CD4-positive, alpha-beta T cell treated with Interleukin-4 for 1 hour (primary cell): ENCODE data around the gene RNU6-9.
"Not testable (repeated sequence)": the region's sequence is repeated elsewhere in the genome, so short reads cannot be mapped to it uniquely, and the experiment has no call there.

Experiments
- DNase-seq, 2 donors: peaks; one replicate each; pipeline ENCODE4 v3.0.0-alpha.2; 2020 to 2022

Gene RNU6-9

DNA sequence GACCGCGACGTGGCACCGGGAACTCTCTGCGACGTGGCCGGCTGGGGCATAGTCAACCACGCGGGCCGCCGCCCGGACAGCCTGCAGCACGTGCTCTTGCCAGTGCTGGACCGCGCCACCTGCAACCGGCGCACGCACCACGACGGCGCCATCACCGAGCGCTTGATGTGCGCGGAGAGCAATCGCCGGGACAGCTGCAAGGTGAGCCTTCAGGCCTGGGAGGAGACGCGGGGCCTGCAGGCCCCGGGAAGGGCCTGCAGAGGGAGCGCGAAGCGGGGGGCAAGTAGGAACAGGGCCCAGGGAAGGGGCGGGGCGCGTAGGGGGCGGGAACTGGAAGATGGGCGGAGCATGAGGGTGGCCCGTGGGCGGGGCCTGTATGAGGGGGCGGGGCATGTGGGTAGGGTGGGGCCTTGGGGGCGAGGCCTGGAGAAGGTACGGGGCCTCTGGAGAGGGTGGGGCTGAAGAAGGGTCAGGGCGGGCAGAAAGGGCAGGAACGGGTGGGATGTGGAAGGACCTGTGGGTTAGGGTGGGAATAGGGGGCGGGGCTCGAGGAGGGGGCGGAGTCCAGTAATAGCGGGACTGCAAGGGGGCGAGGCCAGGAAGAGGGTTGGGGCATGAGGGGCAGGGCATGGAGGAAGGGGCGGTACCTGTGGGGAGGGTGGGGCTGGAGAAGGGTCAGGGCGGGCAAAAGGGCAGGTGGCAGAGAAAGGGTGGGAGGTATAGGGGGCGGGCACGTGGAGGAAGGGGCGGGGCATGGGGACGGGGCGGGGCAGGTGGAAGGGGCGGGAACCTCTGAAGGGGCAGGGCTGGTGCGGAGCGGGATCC, 31.3 kb upstream of the RNU6-9 start:
- DNase-seq = peak; percentile 69 to 78

DNA sequence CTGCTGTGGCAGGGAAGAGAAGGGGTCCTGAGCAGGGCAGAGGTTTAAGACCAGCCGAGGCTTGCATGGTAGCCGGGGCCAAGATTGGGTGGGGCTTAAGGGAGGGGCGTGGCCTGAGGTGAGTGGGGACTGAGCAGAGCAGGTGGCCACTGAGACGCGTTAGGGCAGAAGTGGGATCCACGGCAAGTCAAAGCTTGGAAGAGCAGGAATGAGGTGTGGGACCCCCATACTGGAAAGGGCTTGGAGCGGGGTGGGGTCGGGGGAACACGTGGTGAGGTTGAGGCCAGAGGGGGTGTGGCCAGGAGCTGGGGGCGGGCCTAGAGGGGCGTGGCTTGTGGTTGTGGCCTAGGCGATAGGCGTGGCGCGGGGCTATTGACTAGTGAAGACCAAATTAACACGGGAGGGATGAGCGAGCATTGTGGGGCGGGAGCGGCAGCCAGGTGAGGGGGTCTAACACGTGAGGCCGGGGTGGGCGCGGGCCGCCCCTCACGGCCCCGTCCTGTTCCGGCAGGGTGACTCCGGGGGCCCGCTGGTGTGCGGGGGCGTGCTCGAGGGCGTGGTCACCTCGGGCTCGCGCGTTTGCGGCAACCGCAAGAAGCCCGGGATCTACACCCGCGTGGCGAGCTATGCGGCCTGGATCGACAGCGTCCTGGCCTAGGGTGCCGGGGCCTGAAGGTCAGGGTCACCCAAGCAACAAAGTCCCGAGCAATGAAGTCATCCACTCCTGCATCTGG, 30.5 kb upstream of the RNU6-9 start:
- peak; percentile 84 to 85 for DNase-seq

DNA sequence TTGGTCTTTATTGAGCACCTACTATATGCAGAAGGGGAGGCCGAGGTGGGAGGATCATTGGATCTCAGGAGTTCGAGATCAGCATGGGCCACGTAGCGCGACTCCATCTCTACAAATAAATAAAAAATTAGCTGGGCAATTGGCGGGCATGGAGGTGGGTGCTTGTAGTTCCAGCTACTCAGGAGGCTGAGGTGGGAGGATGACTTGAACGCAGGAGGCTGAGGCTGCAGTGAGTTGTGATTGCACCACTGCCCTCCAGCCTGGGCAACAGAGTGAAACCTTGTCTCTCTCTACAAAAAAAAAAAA, 30.0 kb upstream of the RNU6-9 start:
- no peak for DNase-seq

DNA sequence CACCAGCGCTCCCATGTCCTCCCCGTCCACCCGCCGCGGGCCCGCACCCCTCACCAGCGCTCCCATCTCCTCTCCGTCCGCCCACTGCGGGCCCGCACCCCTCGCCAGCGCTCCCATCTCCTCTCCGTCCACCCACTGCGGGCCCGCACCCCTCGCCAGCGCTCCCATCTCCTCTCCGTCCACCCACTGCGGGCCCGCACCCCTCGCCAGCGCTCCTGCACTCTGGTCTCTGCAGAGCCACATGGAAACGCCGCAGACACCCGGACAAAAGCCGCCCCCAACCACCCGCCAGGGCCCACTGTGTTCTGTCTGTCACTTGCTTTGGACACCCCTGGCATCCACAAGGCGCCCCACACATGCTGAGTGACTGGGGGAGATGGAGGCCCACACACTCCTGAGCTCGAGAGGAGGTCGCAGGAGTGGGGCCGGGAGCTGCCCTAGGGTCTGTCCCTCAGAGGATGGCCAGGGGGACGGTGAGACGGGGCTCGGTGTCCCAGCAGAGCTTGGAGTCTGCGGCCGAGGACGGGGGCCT, 26.4 kb upstream of the RNU6-9 start:
- DNase-seq = no peak

DNA sequence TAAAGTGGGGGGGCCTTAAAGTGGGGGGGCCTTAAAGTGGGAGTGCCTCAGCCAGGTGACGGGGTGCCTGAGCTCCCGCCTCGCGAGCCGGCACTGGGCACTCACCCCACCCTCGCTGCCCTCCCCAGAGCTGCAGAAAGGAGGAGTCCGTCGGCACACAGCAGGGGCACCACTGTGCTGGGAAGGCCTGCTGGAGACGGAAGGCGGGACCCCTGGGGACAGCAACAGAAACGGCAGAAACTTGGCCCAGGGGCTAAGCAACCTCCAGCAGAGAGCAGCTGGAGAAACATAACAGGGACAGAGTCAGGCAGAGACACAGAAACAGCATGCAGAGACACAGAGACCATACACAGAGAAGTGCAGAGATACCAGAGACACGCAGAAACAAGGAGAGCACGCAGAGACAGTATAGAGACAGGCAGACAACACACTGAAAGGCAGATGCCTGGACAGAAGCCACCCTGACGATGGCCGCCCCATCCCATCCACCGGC, 25.9 kb upstream of the RNU6-9 start:
- DNase-seq = no peak

DNA sequence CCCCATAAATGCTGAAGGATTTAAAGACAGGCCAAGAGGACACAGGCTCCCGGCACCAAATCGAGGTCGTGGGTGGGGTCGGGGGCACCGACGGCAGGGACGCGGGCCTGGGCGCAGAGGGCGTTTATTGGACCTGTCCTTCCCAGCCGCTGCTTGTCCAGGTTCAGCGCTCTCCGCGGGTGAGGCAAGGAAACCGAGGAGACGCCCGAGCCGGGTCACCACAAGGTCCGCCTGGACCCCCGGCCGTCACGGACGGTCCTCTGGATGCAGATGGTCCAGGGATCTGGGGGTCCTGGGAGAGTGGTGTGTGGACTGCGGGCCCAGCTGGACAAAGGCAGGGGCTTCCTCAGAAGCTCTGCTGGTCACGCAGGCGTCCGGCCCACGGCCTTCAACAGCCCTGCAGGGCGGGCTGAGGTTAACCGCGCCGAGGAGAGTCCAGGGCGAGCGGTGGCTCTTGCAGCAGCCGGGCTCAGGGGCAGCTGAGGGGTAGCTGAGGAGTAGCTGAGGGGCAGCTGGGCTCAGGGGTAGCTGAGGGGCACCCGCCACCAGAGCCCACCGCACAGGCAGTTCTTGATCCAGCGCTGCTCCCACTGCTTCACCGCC, 25.3 kb upstream of the RNU6-9 start:
- no peak for DNase-seq

DNA sequence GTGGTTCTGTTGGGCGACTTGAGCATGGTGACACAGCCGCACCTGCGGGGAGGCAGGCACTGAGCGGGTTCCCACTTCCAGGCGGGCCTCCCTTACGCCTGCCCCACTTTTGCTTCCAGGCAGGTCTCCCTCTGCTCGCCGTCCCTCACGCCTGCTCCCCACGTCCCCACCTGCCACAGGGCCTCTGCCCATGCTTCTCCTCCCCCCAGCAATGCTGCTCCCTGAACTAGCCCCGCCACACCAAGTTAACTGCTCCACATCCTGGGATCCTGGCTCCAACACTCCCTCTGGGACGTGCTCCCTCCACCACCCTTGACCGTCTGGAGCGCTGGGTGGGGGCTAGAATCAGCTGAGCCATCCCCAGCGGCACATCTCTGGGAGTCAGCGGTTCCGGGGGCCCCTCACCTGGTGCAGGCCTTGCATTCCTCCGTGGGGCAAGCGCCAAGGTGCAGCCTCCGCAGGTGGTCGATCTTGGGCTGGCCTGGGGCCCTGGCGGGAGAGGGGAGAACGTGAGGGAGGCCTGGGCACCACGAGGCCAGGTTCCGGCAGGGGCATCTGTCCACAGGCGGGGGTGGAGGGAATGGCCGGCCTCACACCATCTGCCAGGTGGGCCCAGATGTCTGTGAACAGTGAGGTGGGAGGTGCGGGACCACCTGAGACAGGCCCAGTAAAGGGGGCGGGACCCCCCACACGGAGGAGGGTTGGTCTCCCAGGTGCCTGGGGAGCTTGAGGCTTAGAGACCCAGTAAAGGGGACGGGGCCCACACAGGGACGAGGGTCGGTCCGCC, 24.6 kb upstream of the RNU6-9 start:
- no peak for DNase-seq

DNA sequence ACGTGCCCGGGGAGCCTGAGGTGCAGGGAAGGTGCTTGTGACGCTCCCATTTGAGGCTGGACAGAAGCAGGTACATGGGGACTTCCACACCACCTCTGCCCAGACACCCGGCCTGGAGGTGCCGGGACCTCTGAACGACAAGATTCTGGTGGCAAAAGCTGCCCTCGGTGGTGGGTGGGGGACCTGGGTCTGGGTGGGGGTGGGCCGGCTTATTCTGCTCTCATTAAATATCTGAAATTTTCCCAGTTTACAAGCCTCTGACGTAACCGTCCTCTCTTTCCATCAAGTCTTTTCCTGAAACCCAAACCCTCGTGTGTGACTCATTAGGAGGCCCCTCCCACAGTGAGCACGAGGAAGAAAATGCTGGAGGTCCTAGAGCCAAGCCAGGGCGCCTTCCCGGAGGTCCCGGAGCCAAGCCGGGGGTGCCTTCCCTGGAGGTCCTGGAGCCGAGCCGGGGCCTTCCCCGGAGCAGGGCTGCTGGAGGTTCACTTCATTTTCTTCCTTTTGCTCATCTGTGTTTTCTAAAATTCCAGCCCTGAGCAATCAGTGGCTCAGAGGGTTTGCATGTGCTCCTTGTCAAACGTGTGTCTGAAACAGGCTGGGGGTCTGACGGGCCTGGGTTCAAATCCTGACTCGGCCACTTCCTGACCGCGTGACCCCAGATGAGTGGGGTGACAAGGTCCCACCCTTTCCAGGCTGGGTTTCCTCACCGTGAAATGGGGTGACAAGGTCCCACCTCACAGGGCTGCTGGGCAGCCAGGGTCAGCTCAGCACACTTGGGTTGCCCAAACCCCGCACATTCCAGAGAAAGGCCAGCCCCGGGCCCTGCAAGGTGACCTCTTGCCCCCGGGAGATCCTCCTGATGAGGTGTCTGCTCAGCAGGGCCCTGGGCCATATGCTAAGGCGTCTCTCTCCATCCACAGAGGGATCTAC, 23.8 kb upstream of the RNU6-9 start:
- no peak for DNase-seq

DNA sequence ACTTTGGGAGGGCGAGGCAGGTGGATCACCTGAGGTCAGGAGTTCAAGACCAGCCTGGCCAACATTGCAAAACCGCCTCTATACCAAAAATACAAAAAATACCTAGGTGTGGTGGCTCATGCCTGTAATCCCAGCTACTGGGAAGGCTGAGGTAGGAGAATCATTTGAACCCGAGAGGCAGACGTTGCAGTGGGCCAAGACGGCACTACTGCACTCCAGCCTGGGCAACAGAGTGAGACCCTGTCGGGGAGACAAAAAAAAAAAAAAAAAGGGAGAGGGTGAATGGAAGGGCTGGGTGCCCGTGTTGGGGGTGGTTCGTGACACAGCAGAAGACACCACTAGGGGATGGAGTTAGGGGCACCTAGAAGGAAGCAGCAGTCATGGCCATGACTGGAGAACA, 23.0 kb upstream of the RNU6-9 start:
- DNase-seq = no peak

DNA sequence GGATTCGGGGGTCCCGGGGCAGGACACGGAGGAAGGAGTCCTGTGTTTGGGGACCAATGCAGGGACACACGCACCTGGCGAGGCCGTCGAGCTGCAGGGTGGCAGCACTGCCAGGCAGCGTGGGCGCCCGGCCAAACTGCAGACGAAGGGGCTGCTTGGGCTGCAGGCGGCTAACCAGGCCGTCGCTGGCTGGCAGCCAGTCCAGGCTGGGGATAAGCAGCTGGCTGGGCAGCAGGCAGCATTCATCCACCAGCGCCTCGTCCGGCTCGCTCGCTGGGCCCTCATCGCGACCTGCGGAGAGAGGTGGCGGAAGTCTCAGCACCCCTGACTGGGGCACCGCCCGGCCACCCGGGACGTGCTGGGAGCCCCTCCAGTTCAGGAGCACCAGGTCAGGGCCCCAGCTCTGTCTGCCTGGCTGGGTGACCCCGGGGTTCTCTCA, 22.3 kb upstream of the RNU6-9 start:
- DNase-seq = no peak

DNA sequence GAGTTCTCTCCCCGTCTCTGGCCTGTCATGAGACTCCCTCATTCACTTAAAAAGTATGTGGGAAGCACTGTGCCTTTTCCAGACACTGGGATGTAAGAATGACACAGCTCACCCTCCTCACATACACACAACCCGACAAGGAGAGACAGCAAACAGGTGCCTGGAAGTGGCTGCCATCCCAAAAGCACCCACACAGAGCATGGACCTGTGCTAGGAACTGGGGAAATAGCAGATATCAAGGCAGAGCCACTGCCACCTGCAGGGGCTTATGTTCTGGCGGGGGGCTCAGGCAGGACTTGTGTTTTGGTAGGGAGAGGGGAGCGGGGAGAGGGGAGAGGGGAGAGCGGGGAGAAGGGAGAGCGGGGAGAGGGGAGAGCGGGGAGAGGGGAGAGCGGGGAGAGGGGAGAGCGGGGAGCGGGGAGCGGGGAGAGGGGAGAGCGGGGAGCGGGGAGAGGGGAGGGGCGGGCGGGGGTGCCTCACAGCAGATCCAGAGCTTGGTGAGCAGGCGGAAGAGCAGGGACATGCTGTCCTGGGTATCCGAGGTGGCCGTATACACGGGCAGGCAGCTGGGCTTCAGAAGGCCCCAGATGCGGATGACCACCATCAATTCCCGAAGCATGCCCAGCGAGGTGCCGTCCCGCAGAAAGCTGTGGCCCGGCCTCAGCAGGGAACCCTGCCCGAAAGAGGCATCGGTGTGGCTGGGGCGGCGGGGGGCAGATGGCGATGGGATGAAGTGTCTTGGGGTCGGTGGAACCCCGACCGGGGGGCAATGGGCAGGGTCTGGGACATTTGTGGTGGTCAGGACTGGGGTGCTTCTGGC, 21.6 kb upstream of the RNU6-9 start:
- peak in 1 of 2 donors; percentile 19 for DNase-seq

DNA sequence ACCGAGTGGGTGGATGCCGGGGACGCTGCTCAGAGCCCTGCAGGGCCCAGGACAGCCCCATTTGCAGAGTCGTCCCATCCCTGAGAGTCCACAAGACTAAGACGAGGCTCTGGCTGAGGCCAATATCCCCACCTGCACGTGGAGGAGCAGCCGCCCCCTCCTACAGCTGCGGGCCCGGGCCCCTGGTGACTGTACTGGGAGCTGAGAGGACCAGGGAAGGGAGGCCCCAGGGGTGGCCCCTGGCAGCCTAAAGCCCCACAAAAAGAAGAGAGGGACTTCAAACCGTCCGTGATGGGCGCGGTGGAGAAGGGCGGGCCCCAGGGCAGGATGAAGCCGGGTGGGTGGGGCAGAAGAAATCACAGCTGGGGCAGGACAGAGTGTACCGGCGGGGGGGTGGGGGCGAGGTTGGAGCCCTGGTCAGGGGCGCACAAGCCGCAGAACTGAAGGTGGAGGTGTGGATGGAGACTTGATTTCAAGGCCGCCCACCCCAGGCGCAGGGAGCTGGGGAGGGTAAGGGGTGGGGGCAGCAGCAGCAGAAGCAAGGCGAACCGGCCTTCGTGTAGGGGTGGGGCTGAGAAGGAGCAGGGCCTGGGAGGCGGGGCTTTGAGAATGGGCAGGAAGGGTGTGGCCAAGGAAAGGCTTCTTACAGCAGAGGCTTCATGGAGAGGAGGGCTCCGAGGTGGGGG, 20.9 kb upstream of the RNU6-9 start:
- DNase-seq = peak; percentile 90 to 91

DNA sequence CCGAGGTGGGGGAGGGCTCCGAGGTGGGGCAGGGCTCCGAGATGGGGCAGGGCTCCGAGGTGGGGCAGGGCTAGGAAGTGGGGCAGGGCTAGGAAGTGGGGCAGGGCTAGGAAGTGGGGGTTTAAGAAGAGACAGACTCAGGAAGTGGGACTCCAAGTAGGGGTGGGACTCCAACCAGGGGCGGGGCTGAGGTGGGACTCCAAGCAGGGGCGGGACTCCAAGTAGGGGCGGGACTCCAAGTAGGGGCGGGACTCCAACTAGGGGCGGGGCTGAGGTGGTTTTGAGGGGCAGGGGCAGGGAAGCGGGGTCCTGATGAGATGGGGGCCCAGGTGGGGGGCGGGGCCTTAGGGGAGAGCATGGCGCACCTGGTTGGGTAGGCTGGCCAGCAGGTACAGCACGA, 20.2 kb upstream of the RNU6-9 start:
- DNase-seq = peak; percentile 91

DNA sequence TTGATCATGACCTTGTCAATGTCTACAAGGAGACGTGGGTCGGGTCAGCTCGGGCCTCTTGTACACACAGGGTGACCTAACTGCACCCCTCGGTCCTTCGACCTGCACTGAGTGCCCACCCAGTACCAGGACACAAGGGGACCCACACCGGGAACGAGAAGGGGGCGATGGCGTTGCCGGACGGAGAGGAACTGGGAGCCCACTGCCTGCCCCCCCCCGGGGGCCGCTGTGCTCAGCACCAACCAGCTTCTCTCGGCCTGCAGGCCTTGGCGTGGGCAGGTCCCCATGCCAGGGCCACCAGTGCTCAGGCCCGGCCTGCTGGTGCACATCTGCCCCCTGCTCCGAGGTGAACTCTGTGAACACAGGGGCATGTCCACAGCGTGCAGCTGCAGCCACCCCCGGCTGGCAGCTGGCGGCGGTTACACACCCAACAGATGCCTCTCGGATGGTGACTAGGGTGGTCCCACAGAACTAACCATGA, 19.7 kb upstream of the RNU6-9 start:
- no peak for DNase-seq

DNA sequence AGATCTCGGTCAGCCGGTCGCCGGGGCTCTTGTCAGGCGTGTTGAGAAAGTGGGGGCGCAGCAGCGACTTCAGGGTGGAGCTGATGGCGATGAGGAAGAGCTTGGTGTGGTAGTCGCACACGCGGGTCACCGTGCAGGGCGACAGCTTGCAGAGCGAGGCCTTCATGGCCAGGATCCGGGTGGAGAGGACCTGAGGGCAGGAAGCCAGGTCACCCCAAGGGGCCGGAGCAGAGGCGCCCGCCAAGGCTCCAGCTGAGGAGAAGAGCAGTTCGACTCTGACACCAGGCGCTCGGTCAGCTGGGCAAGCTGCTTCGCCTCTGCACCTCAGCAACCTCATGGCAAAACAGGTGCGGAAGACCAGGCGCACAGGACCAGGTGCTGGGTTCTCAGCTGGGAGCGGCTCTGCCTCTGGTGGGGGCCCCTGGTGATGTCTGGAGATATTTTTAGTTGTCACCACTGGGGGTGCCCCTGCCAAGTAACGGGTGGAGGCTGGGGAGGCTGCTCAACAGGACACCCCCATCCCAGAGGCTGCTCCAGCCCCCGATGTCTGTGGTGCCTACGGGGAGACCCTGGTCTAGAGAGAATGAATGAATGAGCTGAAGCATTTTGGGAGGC, 17.9 kb upstream of the RNU6-9 start:
- peak in 1 of 2 donors; percentile 15 for DNase-seq

DNA sequence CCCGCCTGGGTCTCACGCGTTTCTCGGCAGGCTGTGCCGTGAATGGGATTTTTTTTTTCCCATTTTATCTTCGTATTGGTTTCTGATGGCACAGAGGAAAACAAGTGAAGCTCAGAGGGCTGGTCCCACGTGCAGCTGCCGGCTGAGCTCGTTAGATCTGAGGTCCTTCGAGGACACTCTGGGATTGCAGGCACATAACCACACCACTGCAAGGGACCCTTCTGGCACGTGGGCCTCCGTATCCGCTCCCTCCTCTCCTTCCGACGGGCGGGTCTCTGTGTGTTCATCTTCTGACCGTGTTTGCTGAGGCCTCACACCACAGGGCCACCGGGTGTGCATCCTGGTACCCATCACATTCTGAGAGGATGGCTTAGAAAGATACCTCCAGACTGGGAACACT, 17.2 kb upstream of the RNU6-9 start:
- DNase-seq = no peak

DNA sequence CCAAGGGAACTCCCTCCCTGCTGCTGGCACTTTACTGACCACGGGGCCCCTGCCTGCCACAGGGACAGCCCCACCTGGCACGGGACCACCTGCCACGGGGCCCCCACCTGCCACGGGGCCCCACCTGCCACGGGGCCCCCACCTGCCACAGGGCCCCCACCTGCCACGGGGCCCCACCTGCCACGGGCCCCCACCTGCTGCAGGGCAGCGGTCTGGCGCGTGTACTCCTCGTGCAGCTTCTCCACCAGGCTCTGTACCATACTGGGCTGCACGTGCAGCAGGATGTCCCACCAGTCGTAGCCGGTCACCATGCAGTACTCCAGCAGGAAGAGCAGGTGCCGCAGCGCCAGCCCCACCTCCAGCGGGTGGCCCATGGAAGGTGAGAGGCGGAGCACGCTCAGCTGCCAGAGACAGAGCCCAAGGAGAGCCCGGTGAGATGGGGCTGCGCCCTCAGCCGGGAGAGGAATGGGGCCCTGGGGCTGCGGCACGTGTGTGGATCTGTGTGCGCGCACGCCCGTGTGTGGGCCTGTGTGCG, 16.4 kb upstream of the RNU6-9 start:
- DNase-seq = no peak

DNA sequence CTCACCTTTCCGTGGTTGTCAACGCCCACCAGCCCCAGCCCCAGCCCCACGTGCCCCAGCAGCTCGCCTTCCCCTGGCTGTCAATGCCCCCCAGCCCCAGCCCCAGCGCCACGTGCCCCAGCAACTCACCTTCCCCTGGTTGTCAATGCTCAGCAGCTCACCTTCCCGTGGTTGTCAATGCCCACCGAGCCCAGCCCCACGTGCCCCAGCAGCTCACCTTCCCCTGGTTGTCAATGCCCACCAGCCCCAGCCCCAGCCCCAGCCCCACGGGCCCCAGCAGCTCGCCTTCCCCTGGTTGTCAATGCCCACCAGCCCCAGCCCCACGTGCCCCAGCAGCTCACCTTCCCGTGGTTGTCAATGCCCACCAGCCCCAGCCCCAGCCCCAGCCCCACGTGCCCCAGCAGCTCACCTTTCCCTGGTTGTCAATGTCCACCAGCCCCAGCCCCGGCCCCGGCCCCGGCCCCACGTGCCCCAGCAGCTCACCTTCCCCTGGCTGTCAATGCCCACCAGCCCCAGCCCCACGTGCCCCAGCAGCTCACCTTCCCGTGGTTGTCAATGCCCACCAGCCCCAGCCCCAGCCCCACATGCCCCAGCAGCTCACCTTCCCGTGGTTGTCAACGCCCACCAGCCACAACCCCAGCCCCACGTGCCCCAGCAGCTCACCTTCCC, 15.2 kb upstream of the RNU6-9 start:
- not testable (repeated sequence) for DNase-seq
